Astrocyte (in vitro differentiated cells and primary cell): ENCODE data around the gene CDC20B. TPM values are rescaled to one million over a fixed set of nuclear protein-coding genes. Genes with fewer than 3 reads are reported as not detected.

Experiments used
- DNase-seq: peaks from one replicate; pipeline ENCODE4 v3.0.0-alpha.2; 2010; ENCODE audit warnings: low read depth
- FAIRE-seq: peaks from 2 replicates; lab custom pipeline; 2011; peaks lifted over from hg19 to GRCh38; lab: Jason Lieb, UNC
- H2AFZ ChIP-seq: 2 replicates; pipeline ENCODE4 v1.6.0; 2012; ENCODE audit warnings: low read depth, low read length, inconsistent platforms
- H3K27ac ChIP-seq: 2 replicates; pipeline ENCODE4 v1.5.1; 2011; ENCODE audit warnings: low read depth, low read length, inconsistent platforms
- H3K27me3 ChIP-seq: 2 replicates; pipeline ENCODE4 v1.6.0; 2011; ENCODE audit warnings: low read length, inconsistent platforms; ENCODE audit not compliant: insufficient read depth
- H3K36me3 ChIP-seq: 2 replicates; pipeline ENCODE4 v1.5.1; 2011; ENCODE audit warnings: low read length, inconsistent platforms; ENCODE audit not compliant: insufficient read depth
- H3K4me1 ChIP-seq: 2 replicates; pipeline ENCODE4 v1.5.1; 2011; ENCODE audit warnings: low read length, inconsistent platforms; ENCODE audit not compliant: insufficient read depth
- H3K4me2 ChIP-seq: 2 replicates; pipeline ENCODE4 v1.6.0; 2012; ENCODE audit warnings: low read length, inconsistent platforms
- H3K4me3 ChIP-seq: 2 replicates; pipeline ENCODE4 v1.5.1; 2011; ENCODE audit warnings: low read depth, mild to moderate bottlenecking, low read length, inconsistent platforms; ENCODE audit not compliant: insufficient read depth
- H3K79me2 ChIP-seq: 2 replicates; pipeline ENCODE4 v1.6.0; 2012; ENCODE audit warnings: mild to moderate bottlenecking, low read length, inconsistent platforms; ENCODE audit not compliant: insufficient read depth
- H3K9ac ChIP-seq: 2 replicates; pipeline ENCODE4 v1.6.0; 2012; ENCODE audit warnings: mild to moderate bottlenecking, low read length, inconsistent platforms
- H3K9me3 ChIP-seq: 2 replicates; pipeline ENCODE4 v1.5.1; 2012; ENCODE audit warnings: low read depth, mild to moderate bottlenecking, low read length, inconsistent platforms; ENCODE audit not compliant: insufficient read depth
- H4K20me1 ChIP-seq: 2 replicates; pipeline ENCODE4 v1.6.0; 2012; ENCODE audit warnings: low read length, inconsistent platforms; ENCODE audit not compliant: insufficient read depth
- H3K27ac Mint-ChIP-seq: one replicate; pipeline ENCODE4 v1.8.0; 2021; ENCODE audit warnings: mild to moderate bottlenecking, mixed read lengths; ENCODE audit not compliant: unreplicated experiment
- H3K27me3 Mint-ChIP-seq: one replicate; pipeline ENCODE4 v1.8.0; 2021; ENCODE audit warnings: low read depth, mixed read lengths; ENCODE audit not compliant: unreplicated experiment
- H3K36me3 Mint-ChIP-seq: one replicate; pipeline ENCODE4 v1.8.0; 2021; ENCODE audit warnings: low read depth, mixed read lengths; ENCODE audit not compliant: unreplicated experiment
- H3K4me1 Mint-ChIP-seq: one replicate; pipeline ENCODE4 v1.8.0; 2021; ENCODE audit warnings: low read depth, mixed read lengths; ENCODE audit not compliant: unreplicated experiment
- H3K4me3 Mint-ChIP-seq: one replicate; pipeline ENCODE4 v1.8.0; 2021; ENCODE audit warnings: mild to moderate bottlenecking, moderate library complexity, mixed read lengths; ENCODE audit not compliant: unreplicated experiment
- H3K9me3 Mint-ChIP-seq: one replicate; pipeline ENCODE4 v1.8.0; 2021; ENCODE audit warnings: mild to moderate bottlenecking, mixed read lengths; ENCODE audit not compliant: unreplicated experiment
- CTCF ChIP-seq: IDR thresholded peaks from 2 replicates; pipeline ENCODE4 v1.5.1; 2011; ENCODE audit warnings: low read depth, mild to moderate bottlenecking, inconsistent platforms, low read length, moderate library complexity; ENCODE audit not compliant: insufficient read depth
- EZH2 ChIP-seq: IDR thresholded peaks from 2 replicates; pipeline ENCODE4 v1.6.1; 2012; ENCODE audit warnings: mild to moderate bottlenecking, low read length, inconsistent platforms; ENCODE audit not compliant: insufficient read depth
- total RNA-seq: library from RNA; stranded (reverse); gene quantifications from 2 replicates; pipeline ENCODE4 v1.2.1, GENCODE V29; 2021

Gene CDC20B
- total RNA-seq, 1 donor from 2014 or later = 0.11 TPM

- Mint-ChIP-seq H3K36me3 (peaks cover 11% of the 10 kb centered on the region), H3K27me3 (no peaks in the 10 kb centered on the region), H3K27ac (peak within 1 kb of the TSS; percentile 98), H3K4me3 (peak within 1 kb of the TSS; percentile 93), H3K9me3 (no peaks in the 10 kb centered on the region), H3K4me1 (peaks cover 20% of the 10 kb centered on the region)
- DNase-seq (peak; percentile 85), FAIRE-seq (peak; percentile 87)
- peaks cover 21% of the 10 kb centered on the region for H3K36me3 ChIP-seq
- peak within 1 kb of the TSS; percentile 99 for H3K4me3 ChIP-seq
- no peaks in the 10 kb centered on the region for H3K9me3 ChIP-seq
- H2AFZ ChIP-seq = peak within 1 kb of the TSS; percentile 72
- H3K4me2 ChIP-seq = peak within 1 kb of the TSS; percentile 90
- H3K9ac ChIP-seq = peak within 1 kb of the TSS; percentile 98
- H3K27me3 ChIP-seq = no peaks in the 10 kb centered on the region
- H3K79me2 ChIP-seq = peaks cover 49% of the 10 kb centered on the region
- H3K4me1 ChIP-seq = peaks cover 15% of the 10 kb centered on the region
- TF ChIP-seq EZH2 (no peak), CTCF (peak; percentile 76)
- H4K20me1 ChIP-seq = peaks cover 31% of the 10 kb centered on the region
- H3K27ac ChIP-seq = peak within 1 kb of the TSS; percentile 96
These were observed 13.0 kb downstream of the CDC20B start, which contains the start of gene GPX8 for GRCh38 chr5:55159763-55160492. Gene GPX8 (plus strand): TSS chr5:55160171. CDS start chr5:55160193, 22 bp downstream.

- Mint-ChIP-seq H3K36me3 (no peaks in the 10 kb centered on the region), H3K9me3 (no peaks in the 10 kb centered on the region), H3K4me3 (no peak overlapping the region), H3K27ac (peak overlapping the region; percentile 71), H3K27me3 (no peaks in the 10 kb centered on the region), H3K4me1 (peaks cover 18% of the 10 kb centered on the region)
- Histone ChIP-seq H3K79me2 (no peaks in the 10 kb centered on the region), H3K9me3 (no peaks in the 10 kb centered on the region), H2AFZ (no peak overlapping the region), H4K20me1 (no peaks in the 10 kb centered on the region), H3K36me3 (no peaks in the 10 kb centered on the region), H3K9ac (no peak overlapping the region), H3K4me1 (peaks cover 20% of the 10 kb centered on the region), H3K27ac (peak overlapping the region; percentile 40), H3K4me3 (no peak overlapping the region), H3K27me3 (no peaks in the 10 kb centered on the region), H3K4me2 (peak overlapping the region; percentile 61)
- TF ChIP-seq CTCF (no peak), EZH2 (no peak)
- FAIRE-seq (peak; percentile 29), DNase-seq (peak; percentile 81)
These were observed 18.1 kb downstream of the CDC20B start for GRCh38 chr5:55154873-55155272.
